Peyer's patch (tissue), 4 donors: ENCODE results near the gene DTX2.
"Not testable (repeated sequence)": the region's sequence is repeated elsewhere in the genome, so short reads cannot be mapped to it uniquely, and the experiment has no call there.

Source experiments
- POLR2A ChIP-seq, 2 donors: fragments of 450-650 bp; IDR thresholded peaks; one replicate each; pipeline ENCODE4 v1.5.1; 2017; ENCODE audit warnings: antibody characterized with exemption in 2 of 2, mild to moderate bottlenecking in 2 of 2, moderate library complexity in 2 of 2
- TF ChIP-seq, protein P1 (sequence below), 6 experiments: fragments of 450-650 bp in 4 of 6; fragments of 200-600 bp in 2 of 6; sonication (generic) in 1 of 6; IDR thresholded peaks; one replicate each; pipeline ENCODE4 v1.5.1; 2017 to 2019; ENCODE audit warnings: antibody characterized with exemption in 6 of 6, mild to moderate bottlenecking in 3 of 6, moderate library complexity in 1 of 6

DNA sequence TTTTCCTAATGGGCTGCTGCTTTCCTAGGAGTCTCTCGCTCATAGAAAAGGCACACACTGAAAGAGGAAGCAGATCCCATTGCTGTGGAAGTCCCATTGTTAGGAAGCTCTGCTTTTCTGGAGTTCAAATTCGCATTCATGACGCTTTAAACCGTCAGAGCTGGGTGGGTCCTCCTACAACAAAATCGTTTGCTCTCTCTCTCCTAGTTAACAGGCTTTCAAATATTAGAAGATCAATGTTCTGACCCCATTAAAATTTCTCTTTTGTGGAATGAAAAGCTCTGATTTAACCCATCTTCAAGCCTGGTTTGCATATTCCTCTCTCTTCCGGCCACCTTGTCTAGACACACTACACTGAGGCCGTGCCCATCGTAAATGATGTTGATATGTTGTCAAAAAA is 81.7 kb downstream of the DTX2 start, which contains the start of gene SPDYE16:
- TF ChIP-seq, protein P1, sequence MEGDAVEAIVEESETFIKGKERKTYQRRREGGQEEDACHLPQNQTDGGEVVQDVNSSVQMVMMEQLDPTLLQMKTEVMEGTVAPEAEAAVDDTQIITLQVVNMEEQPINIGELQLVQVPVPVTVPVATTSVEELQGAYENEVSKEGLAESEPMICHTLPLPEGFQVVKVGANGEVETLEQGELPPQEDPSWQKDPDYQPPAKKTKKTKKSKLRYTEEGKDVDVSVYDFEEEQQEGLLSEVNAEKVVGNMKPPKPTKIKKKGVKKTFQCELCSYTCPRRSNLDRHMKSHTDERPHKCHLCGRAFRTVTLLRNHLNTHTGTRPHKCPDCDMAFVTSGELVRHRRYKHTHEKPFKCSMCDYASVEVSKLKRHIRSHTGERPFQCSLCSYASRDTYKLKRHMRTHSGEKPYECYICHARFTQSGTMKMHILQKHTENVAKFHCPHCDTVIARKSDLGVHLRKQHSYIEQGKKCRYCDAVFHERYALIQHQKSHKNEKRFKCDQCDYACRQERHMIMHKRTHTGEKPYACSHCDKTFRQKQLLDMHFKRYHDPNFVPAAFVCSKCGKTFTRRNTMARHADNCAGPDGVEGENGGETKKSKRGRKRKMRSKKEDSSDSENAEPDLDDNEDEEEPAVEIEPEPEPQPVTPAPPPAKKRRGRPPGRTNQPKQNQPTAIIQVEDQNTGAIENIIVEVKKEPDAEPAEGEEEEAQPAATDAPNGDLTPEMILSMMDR (IDR thresholded peaks at IDR 0.05), result not testable (repeated sequence)
- not testable (repeated sequence) for TF ChIP-seq POLR2A (IDR thresholded peaks at IDR 0.05)
